Liver (tissue), 9 donors: Measurements from ENCODE around the gene MTX1. TPM values are rescaled to one million over a fixed set of nuclear protein-coding genes. Genes with fewer than 3 reads are reported as not detected.

Source experiments
- DNase-seq: peaks from one replicate; pipeline ENCODE4 v3.0.0-alpha.2; 2017; ENCODE audit warnings: low spot score
- H3K27ac ChIP-seq, 2 donors: one replicate each; pipeline ENCODE4 v1.7.0; 2013; ENCODE audit warnings: inconsistent platforms in 2 of 2, low read length in 2 of 2, control low read depth in 1 of 2, low read depth in 1 of 2, mild to moderate bottlenecking in 1 of 2
- H3K27me3 ChIP-seq, 4 donors: one replicate each; pipeline versions ENCODE4 v1.6.1 to v1.7.0; 2013; ENCODE audit warnings: low read length in 3 of 4, inconsistent platforms in 1 of 4, mild to moderate bottlenecking in 1 of 4, moderate library complexity in 1 of 4; ENCODE audit not compliant: control insufficient read depth in 4 of 4, insufficient read depth in 4 of 4
- H3K36me3 ChIP-seq, 4 donors: one replicate each; pipeline versions ENCODE4 v1.6.1 to v1.7.0; 2013; ENCODE audit warnings: low read length in 3 of 4, mild to moderate bottlenecking in 3 of 4, low read depth in 1 of 4, moderate library complexity in 1 of 4; ENCODE audit not compliant: control insufficient read depth in 4 of 4, insufficient read depth in 3 of 4
- H3K4me1 ChIP-seq, 4 donors: one replicate each; pipeline versions ENCODE4 v1.6.1 to v1.7.0; 2013; ENCODE audit warnings: low read length in 3 of 4, mild to moderate bottlenecking in 3 of 4, moderate library complexity in 1 of 4; ENCODE audit not compliant: control insufficient read depth in 4 of 4, insufficient read depth in 4 of 4
- H3K4me3 ChIP-seq, 3 donors: one replicate each; pipeline versions ENCODE4 v1.6.1 to v1.7.0; 2013; ENCODE audit warnings: low read length in 3 of 3, control low read depth in 1 of 3, low read depth in 1 of 3, mild to moderate bottlenecking in 1 of 3
- H3K9ac ChIP-seq, 2 donors: one replicate each; pipeline ENCODE4 v1.7.0; 2013; ENCODE audit warnings: low read length in 2 of 2, mild to moderate bottlenecking in 2 of 2, moderate library complexity in 2 of 2, control low read depth in 1 of 2, low read depth in 1 of 2
- H3K9me3 ChIP-seq, 4 donors: one replicate each; pipeline versions ENCODE4 v1.6.1 to v1.7.0; 2013; ENCODE audit warnings: low read length in 3 of 4; ENCODE audit not compliant: control insufficient read depth in 4 of 4
- EGR1 ChIP-seq, 2 donors: IDR thresholded peaks; 2 replicates each; pipeline ENCODE4 v1.6.1; 2016 to 2018; ENCODE audit warnings: antibody characterized with exemption in 2 of 2, low read depth in 2 of 2
- FOXA1 ChIP-seq: IDR thresholded peaks from 2 replicates; pipeline ENCODE4 v1.6.1; 2016; ENCODE audit warnings: antibody characterized with exemption
- FOXA2 ChIP-seq: IDR thresholded peaks from 2 replicates; pipeline ENCODE4 v1.6.1; 2016; ENCODE audit warnings: antibody characterized with exemption
- GABPA ChIP-seq, 2 donors: IDR thresholded peaks in 1 of 2; conservative IDR thresholded peaks in 1 of 2; 2 replicates each; pipeline ENCODE4 v1.6.1; 2016; ENCODE audit warnings: antibody characterized with exemption in 2 of 2, mild to moderate bottlenecking in 1 of 2, moderate library complexity in 1 of 2
- HNF4A ChIP-seq, 2 donors: conservative IDR thresholded peaks; 2 replicates each; pipeline ENCODE4 v1.6.1; 2016; ENCODE audit warnings: antibody characterized with exemption in 2 of 2, mild to moderate bottlenecking in 2 of 2
- HNF4G ChIP-seq: IDR thresholded peaks from 2 replicates; pipeline ENCODE4 v1.6.1; 2016; ENCODE audit warnings: antibody characterized with exemption
- JUND ChIP-seq, 2 donors: IDR thresholded peaks; 2 replicates each; pipeline ENCODE4 v1.6.1; 2016; ENCODE audit warnings: antibody characterized with exemption in 2 of 2
- NR2F2 ChIP-seq: IDR thresholded peaks from 2 replicates; pipeline ENCODE4 v1.6.1; 2016; ENCODE audit warnings: antibody characterized with exemption
- RAD21 ChIP-seq, 2 donors: IDR thresholded peaks; 2 replicates each; pipeline ENCODE4 v1.6.1; 2016; ENCODE audit warnings: antibody characterized with exemption in 2 of 2, mild to moderate bottlenecking in 2 of 2
- RXRA ChIP-seq, 2 donors: IDR thresholded peaks; 2 replicates each; pipeline ENCODE4 v1.6.1; 2017 to 2018; ENCODE audit warnings: antibody characterized with exemption in 2 of 2, mild to moderate bottlenecking in 1 of 2
- SP1 ChIP-seq: IDR thresholded peaks from 2 replicates; pipeline ENCODE4 v1.6.1; 2018; ENCODE audit warnings: antibody characterized with exemption, mild to moderate bottlenecking
- TAF1 ChIP-seq: conservative IDR thresholded peaks from 2 replicates; pipeline ENCODE4 v1.6.1; 2016; ENCODE audit warnings: antibody characterized with exemption, mild to moderate bottlenecking
- YY1 ChIP-seq: IDR thresholded peaks from 2 replicates; pipeline ENCODE4 v1.6.1; 2016; ENCODE audit warnings: antibody characterized with exemption, mild to moderate bottlenecking
- WGBS: extraction: QIAGEN DNeasy Blood & Tissue Kit; methylation state at CpG from one replicate; pipeline ENCODE4 v1.1.7; 2013; 5-methylcytosine and 5-hydroxymethylcytosine counted together
- polyA plus RNA-seq, 2 donors: library from polyadenylated mRNA; stranded (reverse) in 1 of 2; unstranded in 1 of 2; fragments of 200-250 nt in 1 of 2; fragments of >200 nt in 1 of 2; fragmentation: Nextera tagmentation in 1 of 2; extraction: Ambion mirVana in 1 of 2; gene quantifications; one replicate each; pipeline versions ENCODE4 v1.2.1 to v1.2.3, GENCODE V29; 2013 to 2015
- total RNA-seq, 2 donors: library from RNA; depleted of rRNA; stranded (reverse); fragments of >200 nt; gene quantifications; one replicate each; pipeline ENCODE4 v1.2.3, GENCODE V29; 2014
- TF ChIP-seq, protein P1 (sequence below): IDR thresholded peaks from 2 replicates; pipeline ENCODE4 v1.6.1; 2016; ENCODE audit warnings: antibody characterized with exemption
- TF ChIP-seq, protein P2 (sequence below): IDR thresholded peaks from 2 replicates; pipeline ENCODE4 v1.6.1; 2016; ENCODE audit warnings: antibody characterized with exemption, mild to moderate bottlenecking
- TF ChIP-seq, protein P3 (sequence below): IDR thresholded peaks from 2 replicates; pipeline ENCODE4 v1.6.1; 2016; ENCODE audit warnings: antibody characterized with exemption
- TF ChIP-seq, protein P4 (sequence below): IDR thresholded peaks from 2 replicates; pipeline ENCODE4 v1.6.1; 2016; ENCODE audit warnings: antibody characterized with exemption
- TF ChIP-seq, protein P5 (sequence below): fragments of 150-350 bp; IDR thresholded peaks from 2 replicates; pipeline ENCODE4 v1.5.1; 2017; ENCODE audit warnings: improper control_type of control experiment, low read depth, low read length; ENCODE audit not compliant: missing input control
- donor health status: healthy.
- donor health status: healthy.
- donor health status: healthy.
- donor health status: healthy.
- donor health status: healthy.

MTX1 gene
- total and polyA plus RNA-seq, 4 donors, result 19.6 to 38.4 (median 28.5) TPM

DNA sequence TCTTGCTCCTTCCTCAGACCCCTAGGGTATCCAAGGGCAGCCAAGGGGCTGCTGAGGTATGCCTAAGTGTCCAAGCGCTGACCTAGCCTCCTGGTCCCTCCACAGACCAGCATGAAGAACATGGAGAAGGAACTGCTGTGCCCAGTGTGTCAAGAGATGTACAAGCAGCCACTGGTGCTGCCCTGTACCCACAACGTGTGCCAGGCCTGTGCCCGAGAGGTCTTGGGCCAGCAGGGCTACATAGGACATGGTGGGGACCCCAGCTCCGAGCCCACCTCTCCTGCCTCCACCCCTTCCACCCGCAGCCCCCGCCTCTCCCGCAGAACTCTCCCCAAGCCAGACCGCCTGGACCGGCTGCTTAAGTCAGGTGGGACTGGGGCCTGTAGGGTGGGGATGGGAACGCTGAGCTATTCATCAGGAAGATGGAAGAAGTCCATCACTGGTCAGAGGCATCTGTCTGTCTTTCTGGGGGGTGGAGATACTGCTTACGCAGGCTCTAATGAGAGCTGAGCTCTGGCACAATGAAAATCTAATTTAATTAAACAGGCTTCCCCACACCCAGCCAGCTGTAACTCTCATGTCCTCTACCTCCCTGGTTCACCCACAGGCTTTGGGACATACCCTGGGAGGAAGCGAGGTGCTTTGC lies 33.1 kb upstream of the MTX1 start:
- no peak overlapping the region for H3K27ac ChIP-seq
- TF ChIP-seq, protein P1, sequence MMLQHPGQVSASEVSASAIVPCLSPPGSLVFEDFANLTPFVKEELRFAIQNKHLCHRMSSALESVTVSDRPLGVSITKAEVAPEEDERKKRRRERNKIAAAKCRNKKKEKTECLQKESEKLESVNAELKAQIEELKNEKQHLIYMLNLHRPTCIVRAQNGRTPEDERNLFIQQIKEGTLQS, result no peak
- no peak overlapping the region for H3K9ac ChIP-seq
- 84% methylated on average over 12 of the region's 12 CpGs for WGBS
- DNase-seq, result peak; percentile 31
- H3K27me3 ChIP-seq, result peaks cover 0 to 3% (median 0%) of the 10 kb centered on the region in 4 donors
- H3K4me1 ChIP-seq, result peaks cover 0 to 10% (median 7%) of the 10 kb centered on the region in 4 donors
- no peaks in the 10 kb centered on the region for H3K9me3 ChIP-seq
- H3K36me3 ChIP-seq, result peaks cover 0 to 1% (median 0%) of the 10 kb centered on the region in 4 donors
- no peak overlapping the region for H3K4me3 ChIP-seq

DNA sequence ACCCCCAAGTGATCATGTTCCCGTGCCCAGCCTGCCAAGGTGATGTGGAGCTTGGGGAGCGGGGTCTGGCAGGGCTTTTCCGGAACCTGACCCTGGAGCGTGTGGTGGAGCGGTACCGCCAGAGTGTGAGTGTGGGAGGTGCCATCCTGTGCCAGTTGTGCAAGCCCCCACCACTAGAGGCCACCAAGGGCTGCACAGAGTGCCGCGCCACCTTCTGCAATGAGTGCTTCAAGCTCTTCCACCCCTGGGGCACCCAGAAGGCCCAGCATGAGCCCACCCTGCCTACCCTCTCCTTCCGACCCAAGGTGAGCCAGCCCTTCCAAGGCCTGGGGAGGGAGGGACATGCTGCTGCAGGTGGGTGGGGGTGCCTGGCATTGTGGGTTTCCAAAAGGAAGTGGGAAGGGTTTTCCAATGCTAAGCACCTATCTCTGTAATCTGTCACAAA lies 32.5 kb upstream of the MTX1 start:
- no peak overlapping the region for H3K4me3 ChIP-seq
- peaks cover 0 to 10% (median 7%) of the 10 kb centered on the region in 4 donors for H3K4me1 ChIP-seq
- H3K9me3 ChIP-seq, result no peaks in the 10 kb centered on the region
- DNase-seq, result peak; percentile 30
- no peak overlapping the region for H3K27ac ChIP-seq
- TF ChIP-seq HNF4A (conservative IDR thresholded peaks at IDR 0.05) (no peak), JUND (IDR thresholded peaks at IDR 0.05) (no peak), TAF1 (no peak), RXRA (IDR thresholded peaks at IDR 0.05) (no peak), GABPA (IDR thresholded peaks at IDR 0.05 in 1 of 2, conservative IDR thresholded peaks at IDR 0.05 in 1 of 2) (no peak), YY1 (no peak), FOXA2 (no peak), FOXA1 (no peak), SP1 (no peak), HNF4G (no peak), RAD21 (IDR thresholded peaks at IDR 0.05) (no peak), EGR1 (IDR thresholded peaks at IDR 0.05; ENCODE audit: low read depth in 2 of 2) (no peak), NR2F2 (no peak)
- TF ChIP-seq, protein P2, sequence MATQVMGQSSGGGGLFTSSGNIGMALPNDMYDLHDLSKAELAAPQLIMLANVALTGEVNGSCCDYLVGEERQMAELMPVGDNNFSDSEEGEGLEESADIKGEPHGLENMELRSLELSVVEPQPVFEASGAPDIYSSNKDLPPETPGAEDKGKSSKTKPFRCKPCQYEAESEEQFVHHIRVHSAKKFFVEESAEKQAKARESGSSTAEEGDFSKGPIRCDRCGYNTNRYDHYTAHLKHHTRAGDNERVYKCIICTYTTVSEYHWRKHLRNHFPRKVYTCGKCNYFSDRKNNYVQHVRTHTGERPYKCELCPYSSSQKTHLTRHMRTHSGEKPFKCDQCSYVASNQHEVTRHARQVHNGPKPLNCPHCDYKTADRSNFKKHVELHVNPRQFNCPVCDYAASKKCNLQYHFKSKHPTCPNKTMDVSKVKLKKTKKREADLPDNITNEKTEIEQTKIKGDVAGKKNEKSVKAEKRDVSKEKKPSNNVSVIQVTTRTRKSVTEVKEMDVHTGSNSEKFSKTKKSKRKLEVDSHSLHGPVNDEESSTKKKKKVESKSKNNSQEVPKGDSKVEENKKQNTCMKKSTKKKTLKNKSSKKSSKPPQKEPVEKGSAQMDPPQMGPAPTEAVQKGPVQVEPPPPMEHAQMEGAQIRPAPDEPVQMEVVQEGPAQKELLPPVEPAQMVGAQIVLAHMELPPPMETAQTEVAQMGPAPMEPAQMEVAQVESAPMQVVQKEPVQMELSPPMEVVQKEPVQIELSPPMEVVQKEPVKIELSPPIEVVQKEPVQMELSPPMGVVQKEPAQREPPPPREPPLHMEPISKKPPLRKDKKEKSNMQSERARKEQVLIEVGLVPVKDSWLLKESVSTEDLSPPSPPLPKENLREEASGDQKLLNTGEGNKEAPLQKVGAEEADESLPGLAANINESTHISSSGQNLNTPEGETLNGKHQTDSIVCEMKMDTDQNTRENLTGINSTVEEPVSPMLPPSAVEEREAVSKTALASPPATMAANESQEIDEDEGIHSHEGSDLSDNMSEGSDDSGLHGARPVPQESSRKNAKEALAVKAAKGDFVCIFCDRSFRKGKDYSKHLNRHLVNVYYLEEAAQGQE, result no peak
- TF ChIP-seq, protein P1, result no peak
- TF ChIP-seq, protein P3, sequence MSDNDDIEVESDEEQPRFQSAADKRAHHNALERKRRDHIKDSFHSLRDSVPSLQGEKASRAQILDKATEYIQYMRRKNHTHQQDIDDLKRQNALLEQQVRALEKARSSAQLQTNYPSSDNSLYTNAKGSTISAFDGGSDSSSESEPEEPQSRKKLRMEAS, result no peak
- TF ChIP-seq, protein P4, sequence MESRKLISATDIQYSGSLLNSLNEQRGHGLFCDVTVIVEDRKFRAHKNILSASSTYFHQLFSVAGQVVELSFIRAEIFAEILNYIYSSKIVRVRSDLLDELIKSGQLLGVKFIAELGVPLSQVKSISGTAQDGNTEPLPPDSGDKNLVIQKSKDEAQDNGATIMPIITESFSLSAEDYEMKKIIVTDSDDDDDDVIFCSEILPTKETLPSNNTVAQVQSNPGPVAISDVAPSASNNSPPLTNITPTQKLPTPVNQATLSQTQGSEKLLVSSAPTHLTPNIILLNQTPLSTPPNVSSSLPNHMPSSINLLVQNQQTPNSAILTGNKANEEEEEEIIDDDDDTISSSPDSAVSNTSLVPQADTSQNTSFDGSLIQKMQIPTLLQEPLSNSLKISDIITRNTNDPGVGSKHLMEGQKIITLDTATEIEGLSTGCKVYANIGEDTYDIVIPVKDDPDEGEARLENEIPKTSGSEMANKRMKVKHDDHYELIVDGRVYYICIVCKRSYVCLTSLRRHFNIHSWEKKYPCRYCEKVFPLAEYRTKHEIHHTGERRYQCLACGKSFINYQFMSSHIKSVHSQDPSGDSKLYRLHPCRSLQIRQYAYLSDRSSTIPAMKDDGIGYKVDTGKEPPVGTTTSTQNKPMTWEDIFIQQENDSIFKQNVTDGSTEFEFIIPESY, result no peak
- TF ChIP-seq, protein P5, sequence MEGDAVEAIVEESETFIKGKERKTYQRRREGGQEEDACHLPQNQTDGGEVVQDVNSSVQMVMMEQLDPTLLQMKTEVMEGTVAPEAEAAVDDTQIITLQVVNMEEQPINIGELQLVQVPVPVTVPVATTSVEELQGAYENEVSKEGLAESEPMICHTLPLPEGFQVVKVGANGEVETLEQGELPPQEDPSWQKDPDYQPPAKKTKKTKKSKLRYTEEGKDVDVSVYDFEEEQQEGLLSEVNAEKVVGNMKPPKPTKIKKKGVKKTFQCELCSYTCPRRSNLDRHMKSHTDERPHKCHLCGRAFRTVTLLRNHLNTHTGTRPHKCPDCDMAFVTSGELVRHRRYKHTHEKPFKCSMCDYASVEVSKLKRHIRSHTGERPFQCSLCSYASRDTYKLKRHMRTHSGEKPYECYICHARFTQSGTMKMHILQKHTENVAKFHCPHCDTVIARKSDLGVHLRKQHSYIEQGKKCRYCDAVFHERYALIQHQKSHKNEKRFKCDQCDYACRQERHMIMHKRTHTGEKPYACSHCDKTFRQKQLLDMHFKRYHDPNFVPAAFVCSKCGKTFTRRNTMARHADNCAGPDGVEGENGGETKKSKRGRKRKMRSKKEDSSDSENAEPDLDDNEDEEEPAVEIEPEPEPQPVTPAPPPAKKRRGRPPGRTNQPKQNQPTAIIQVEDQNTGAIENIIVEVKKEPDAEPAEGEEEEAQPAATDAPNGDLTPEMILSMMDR, result no peak
- peaks cover 0 to 3% (median 0%) of the 10 kb centered on the region in 4 donors for H3K27me3 ChIP-seq
- H3K9ac ChIP-seq, result no peak overlapping the region
- 89% methylated on average over 9 of the region's 9 CpGs for WGBS
- no peaks in the 10 kb centered on the region for H3K36me3 ChIP-seq
